ENCODE data around the gene CYP4B1.
"Not testable (repeated sequence)": the region's sequence is repeated elsewhere in the genome, so short reads cannot be mapped to it uniquely, and the experiment has no call there.

Gene CYP4B1

GRCh38 chr1:46784666-46785065 is 14.2 kb upstream of the CYP4B1 start:
- Histone ChIP-seq H3K4me1 (no peaks in the 10 kb centered on the region), H3K4me3 (ENCODE audit: low read depth, low read length) (no peak overlapping the region), H3K36me3 (no peaks in the 10 kb centered on the region), H3K27me3 (no peaks in the 10 kb centered on the region), H3K9me3 (no peaks in the 10 kb centered on the region)
- DNase-seq, result no peak
- TF ChIP-seq CTCF (IDR thresholded peaks at IDR 0.05; ENCODE audit: low read depth, low read length), result no peak

- H3K27me3 ChIP-seq; H3K4me3 ChIP-seq (ENCODE audit: low read depth, low read length); H3K9me3 ChIP-seq; DNase-seq; H3K36me3 ChIP-seq; H3K4me1 ChIP-seq: not testable (repeated sequence)
Observed at GRCh38 chr1:46788634-46789033, 10.2 kb upstream of the CYP4B1 start.

GRCh38 chr1:46790446-46791101 is 8.3 kb upstream of the CYP4B1 start:
- TF ChIP-seq CTCF (IDR thresholded peaks at IDR 0.05; ENCODE audit: low read depth, low read length), result no peak
- H3K36me3 ChIP-seq, result no peaks in the 10 kb centered on the region
- no peak for DNase-seq

GRCh38 chr1:46793126-46793525 is 5.7 kb upstream of the CYP4B1 start:
- no peak for TF ChIP-seq CTCF (IDR thresholded peaks at IDR 0.05; ENCODE audit: low read depth, low read length)
- H3K4me1 ChIP-seq, result no peaks in the 10 kb centered on the region
- no peak for DNase-seq

More at GRCh38 chr1:46790446-46791101, 8.3 kb upstream of the CYP4B1 start:
- Histone ChIP-seq H3K27me3 (no peaks in the 10 kb centered on the region), H3K4me3 (ENCODE audit: low read depth, low read length) (no peak overlapping the region), H3K9me3 (no peaks in the 10 kb centered on the region), H3K4me1 (no peaks in the 10 kb centered on the region)

GRCh38 chr1:46797696-46798470 is 963 bp upstream of the CYP4B1 start:
- no peaks in the 10 kb centered on the region for H3K9me3 ChIP-seq
- no peaks in the 10 kb centered on the region for H3K4me1 ChIP-seq
- H3K36me3 ChIP-seq, result no peaks in the 10 kb centered on the region
- no peak for DNase-seq
- no peak for TF ChIP-seq CTCF (IDR thresholded peaks at IDR 0.05; ENCODE audit: low read depth, low read length)
- no peak overlapping the region for H3K4me3 ChIP-seq (ENCODE audit: low read depth, low read length)
- H3K27me3 ChIP-seq, result no peaks in the 10 kb centered on the region

More at GRCh38 chr1:46793126-46793525, 5.7 kb upstream of the CYP4B1 start:
- Histone ChIP-seq H3K9me3 (no peaks in the 10 kb centered on the region), H3K4me3 (ENCODE audit: low read depth, low read length) (no peak overlapping the region), H3K27me3 (no peaks in the 10 kb centered on the region), H3K36me3 (no peaks in the 10 kb centered on the region)

- TF ChIP-seq CTCF (IDR thresholded peaks at IDR 0.05; ENCODE audit: low read depth, low read length), result no peak
- no peaks in the 10 kb centered on the region for H3K9me3 ChIP-seq
Observed at GRCh38 chr1:46800742-46801141, 1.9 kb downstream of the CYP4B1 start.

More at GRCh38 chr1:46800742-46801141, 1.9 kb downstream of the CYP4B1 start:
- no peaks in the 10 kb centered on the region for H3K27me3 ChIP-seq
- no peak for DNase-seq
- no peak overlapping the region for H3K4me3 ChIP-seq (ENCODE audit: low read depth, low read length)
- no peaks in the 10 kb centered on the region for H3K36me3 ChIP-seq
- H3K4me1 ChIP-seq, result no peaks in the 10 kb centered on the region
